ENCODE data around the gene ATP9B.
"Not testable (repeated sequence)": the region's sequence is repeated elsewhere in the genome, so short reads cannot be mapped to it uniquely, and the experiment has no call there.

ATP9B gene

DNA sequence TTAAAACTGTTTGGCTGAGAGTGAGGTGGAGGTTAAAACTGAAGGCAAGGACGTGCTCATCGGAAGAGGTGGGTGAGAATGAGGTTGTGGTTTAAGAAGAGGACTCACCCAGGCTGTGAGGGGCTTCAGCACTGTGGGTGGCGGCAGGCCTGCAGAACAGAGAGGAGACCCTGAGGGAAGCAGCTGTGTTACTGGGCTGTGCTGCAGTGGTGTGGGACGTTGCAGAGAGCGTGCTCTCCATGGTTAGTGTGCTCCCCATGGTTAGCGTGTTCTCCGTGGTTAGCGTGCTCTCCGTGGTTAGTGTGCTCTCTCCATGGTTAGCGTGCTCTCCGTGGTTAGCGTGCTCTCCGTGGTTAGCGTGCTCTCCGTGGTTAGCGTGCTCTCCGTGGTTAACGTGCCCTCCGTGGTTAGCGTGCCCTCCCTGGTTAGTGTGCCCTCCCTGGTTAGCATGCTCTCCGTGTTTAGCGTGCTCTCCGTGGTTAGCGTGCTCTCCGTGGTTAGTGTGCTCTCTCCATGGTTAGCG, 258.1 kb downstream of the ATP9B start:
- peaks cover 3 to 20% of the 10 kb centered on the region in 2 donors for H3K36me3 ChIP-seq (ENCODE audit: control insufficient read depth in 2 of 2, insufficient read depth in 2 of 2, low read length in 2 of 2)
- H3K4me3 ChIP-seq (ENCODE audit: low read length in 2 of 2), result no peak overlapping the region
- no peaks in the 10 kb centered on the region for H3K4me1 ChIP-seq (ENCODE audit: control insufficient read depth in 2 of 2, insufficient read depth in 2 of 2, low read length in 2 of 2)
- no peaks in the 10 kb centered on the region for H3K27me3 ChIP-seq (ENCODE audit: control insufficient read depth in 2 of 2, insufficient read depth in 2 of 2, low read length in 2 of 2)
- H3K9me3 ChIP-seq (ENCODE audit: control insufficient read depth in 2 of 2, low read length in 2 of 2), result peaks cover 0 to 2% of the 10 kb centered on the region in 2 donors
- H3K9ac ChIP-seq (ENCODE audit: low read depth in 1 of 2, low read length in 2 of 2), result no peak overlapping the region
- no peak overlapping the region for H3K27ac ChIP-seq (ENCODE audit: low read depth in 2 of 2, low read length in 2 of 2)

DNA sequence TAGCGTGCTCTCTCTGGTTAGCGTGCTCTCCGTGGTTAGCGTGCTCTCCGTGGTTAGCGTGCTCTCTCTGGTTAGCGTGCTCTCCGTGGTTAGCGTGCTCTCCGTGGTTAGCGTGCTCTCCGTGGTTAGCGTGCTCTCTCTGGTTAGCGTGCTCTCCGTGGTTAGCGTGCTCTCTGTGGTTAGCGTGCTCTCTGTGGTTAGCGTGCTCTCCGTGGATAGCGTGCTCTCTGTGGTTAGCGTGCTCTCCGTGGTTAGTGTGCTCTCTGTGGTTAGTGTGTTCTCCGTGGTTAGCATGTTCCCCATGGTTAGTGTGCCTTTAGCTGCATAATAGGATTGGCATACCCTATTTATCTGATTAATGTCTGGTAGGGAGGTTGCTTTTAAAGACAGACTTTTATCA, 258.7 kb downstream of the ATP9B start:
- peaks cover 3 to 27% of the 10 kb centered on the region in 2 donors for H3K36me3 ChIP-seq (ENCODE audit: control insufficient read depth in 2 of 2, insufficient read depth in 2 of 2, low read length in 2 of 2)
- not testable (repeated sequence) for H3K27me3 ChIP-seq (ENCODE audit: control insufficient read depth in 2 of 2, insufficient read depth in 2 of 2, low read length in 2 of 2); H3K4me1 ChIP-seq (ENCODE audit: control insufficient read depth in 2 of 2, insufficient read depth in 2 of 2, low read length in 2 of 2); H3K9ac ChIP-seq (ENCODE audit: low read depth in 1 of 2, low read length in 2 of 2); H3K4me3 ChIP-seq (ENCODE audit: low read length in 2 of 2); H3K9me3 ChIP-seq (ENCODE audit: control insufficient read depth in 2 of 2, low read length in 2 of 2); H3K27ac ChIP-seq (ENCODE audit: low read depth in 2 of 2, low read length in 2 of 2)

DNA sequence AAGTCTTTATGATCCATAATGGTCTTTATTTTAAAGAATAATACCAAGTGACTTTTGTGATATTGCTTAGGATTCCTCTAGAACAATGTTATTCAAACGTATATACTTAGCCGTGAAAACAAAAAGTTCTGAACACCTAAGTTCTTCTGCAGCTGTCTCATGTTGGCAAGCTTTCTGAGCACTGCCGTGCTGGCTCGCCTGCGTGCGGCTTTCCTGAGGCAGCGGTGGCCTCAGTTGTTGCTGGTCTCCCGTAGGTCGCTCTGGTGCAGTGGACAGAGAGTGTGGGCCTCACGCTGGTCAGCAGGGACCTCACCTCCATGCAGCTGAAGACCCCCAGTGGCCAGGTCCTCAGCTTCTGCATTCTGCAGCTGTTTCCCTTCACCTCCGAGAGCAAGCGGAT, 259.7 kb downstream of the ATP9B start:
- Histone ChIP-seq H3K36me3 (ENCODE audit: control insufficient read depth in 2 of 2, insufficient read depth in 2 of 2, low read length in 2 of 2) (peaks cover 3 to 33% of the 10 kb centered on the region in 2 donors), H3K4me1 (ENCODE audit: control insufficient read depth in 2 of 2, insufficient read depth in 2 of 2, low read length in 2 of 2) (no peaks in the 10 kb centered on the region), H3K27me3 (ENCODE audit: control insufficient read depth in 2 of 2, insufficient read depth in 2 of 2, low read length in 2 of 2) (no peaks in the 10 kb centered on the region), H3K9me3 (ENCODE audit: control insufficient read depth in 2 of 2, low read length in 2 of 2) (peaks cover 0 to 2% of the 10 kb centered on the region in 2 donors), H3K27ac (ENCODE audit: low read depth in 2 of 2, low read length in 2 of 2) (no peak overlapping the region), H3K9ac (ENCODE audit: low read depth in 1 of 2, low read length in 2 of 2) (no peak overlapping the region), H3K4me3 (ENCODE audit: low read length in 2 of 2) (no peak overlapping the region)

DNA sequence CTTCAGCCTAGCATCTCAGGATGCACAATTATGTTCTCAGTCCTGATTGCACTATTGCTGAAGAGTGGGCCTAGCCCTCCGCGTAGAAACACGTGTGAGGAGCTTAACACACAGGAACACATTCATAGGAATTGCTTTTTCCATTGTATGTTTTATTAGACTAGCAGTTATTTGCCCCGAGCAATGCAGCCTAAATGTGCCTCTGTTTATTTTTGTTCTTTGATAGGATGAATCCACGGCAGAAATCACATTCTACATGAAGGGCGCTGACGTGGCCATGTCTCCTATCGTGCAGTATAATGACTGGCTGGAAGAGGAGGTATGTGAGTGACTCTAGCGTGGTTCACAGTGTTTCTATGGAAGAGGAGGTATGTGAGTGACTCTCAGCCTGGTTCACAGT, 260.6 kb downstream of the ATP9B start:
- Histone ChIP-seq H3K36me3 (ENCODE audit: control insufficient read depth in 2 of 2, insufficient read depth in 2 of 2, low read length in 2 of 2) (peaks cover 3 to 33% of the 10 kb centered on the region in 2 donors), H3K4me3 (ENCODE audit: low read length in 2 of 2) (no peak overlapping the region), H3K9ac (ENCODE audit: low read depth in 1 of 2, low read length in 2 of 2) (no peak overlapping the region)

DNA sequence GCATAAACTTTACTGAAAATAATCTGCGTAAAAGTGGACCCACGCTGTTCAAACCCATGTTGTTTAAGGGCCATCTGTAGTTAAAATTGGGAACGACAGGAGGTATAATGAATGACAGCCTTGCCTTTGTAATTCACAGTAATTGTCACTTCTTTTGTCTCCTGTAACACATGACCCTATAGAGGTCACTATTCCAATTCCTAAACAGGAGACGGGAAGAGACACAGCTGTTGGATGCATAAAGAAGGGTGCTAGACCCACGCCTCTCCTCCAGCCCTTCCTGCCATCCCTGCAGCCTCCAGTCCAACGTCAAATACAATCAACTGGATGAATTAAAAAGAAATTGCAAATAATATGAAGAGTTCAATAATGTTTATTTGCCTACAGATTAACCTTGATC, 263.5 kb downstream of the ATP9B start:
- Histone ChIP-seq H3K4me3 (ENCODE audit: low read length in 2 of 2) (no peak overlapping the region), H3K9me3 (ENCODE audit: control insufficient read depth in 2 of 2, low read length in 2 of 2) (peaks cover 0 to under 1% of the 10 kb centered on the region in 2 donors), H3K9ac (ENCODE audit: low read depth in 1 of 2, low read length in 2 of 2) (no peak overlapping the region), H3K4me1 (ENCODE audit: control insufficient read depth in 2 of 2, insufficient read depth in 2 of 2, low read length in 2 of 2) (no peaks in the 10 kb centered on the region), H3K36me3 (ENCODE audit: control insufficient read depth in 2 of 2, insufficient read depth in 2 of 2, low read length in 2 of 2) (peaks cover 10 to 43% of the 10 kb centered on the region in 2 donors), H3K27ac (ENCODE audit: low read depth in 2 of 2, low read length in 2 of 2) (no peak overlapping the region), H3K27me3 (ENCODE audit: control insufficient read depth in 2 of 2, insufficient read depth in 2 of 2, low read length in 2 of 2) (no peaks in the 10 kb centered on the region)

More for the DNA sequence above, 260.6 kb downstream of the ATP9B start:
- Histone ChIP-seq H3K27me3 (ENCODE audit: control insufficient read depth in 2 of 2, insufficient read depth in 2 of 2, low read length in 2 of 2) (no peaks in the 10 kb centered on the region), H3K9me3 (ENCODE audit: control insufficient read depth in 2 of 2, low read length in 2 of 2) (peaks cover 0 to 2% of the 10 kb centered on the region in 2 donors), H3K4me1 (ENCODE audit: control insufficient read depth in 2 of 2, insufficient read depth in 2 of 2, low read length in 2 of 2) (no peaks in the 10 kb centered on the region), H3K27ac (ENCODE audit: low read depth in 2 of 2, low read length in 2 of 2) (no peak overlapping the region)

DNA sequence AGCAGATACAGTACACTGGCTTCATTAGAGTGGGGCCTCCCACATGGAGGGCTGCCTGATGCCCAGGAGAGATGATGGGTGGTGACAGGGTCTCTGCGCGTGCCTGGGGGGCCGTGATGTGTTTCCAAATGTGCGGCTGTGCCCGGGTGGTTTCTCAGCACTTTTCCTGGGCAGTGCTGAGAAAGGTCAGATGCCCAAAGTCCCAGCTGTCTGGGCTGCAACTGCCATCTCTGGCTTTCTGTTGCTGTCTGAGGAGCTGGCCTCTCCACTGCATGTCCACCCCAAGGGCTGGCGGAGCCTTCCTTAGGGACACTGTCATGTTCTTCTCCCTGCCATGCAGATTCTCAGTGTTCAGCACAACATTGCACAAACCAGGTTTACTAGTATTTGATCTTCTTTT, 263.9 kb downstream of the ATP9B start:
- Histone ChIP-seq H3K27ac (ENCODE audit: low read depth in 2 of 2, low read length in 2 of 2) (no peak overlapping the region), H3K9ac (ENCODE audit: low read depth in 1 of 2, low read length in 2 of 2) (no peak overlapping the region), H3K4me3 (ENCODE audit: low read length in 2 of 2) (no peak overlapping the region), H3K4me1 (ENCODE audit: control insufficient read depth in 2 of 2, insufficient read depth in 2 of 2, low read length in 2 of 2) (no peaks in the 10 kb centered on the region), H3K9me3 (ENCODE audit: control insufficient read depth in 2 of 2, low read length in 2 of 2) (no peaks in the 10 kb centered on the region), H3K27me3 (ENCODE audit: control insufficient read depth in 2 of 2, insufficient read depth in 2 of 2, low read length in 2 of 2) (no peaks in the 10 kb centered on the region), H3K36me3 (ENCODE audit: control insufficient read depth in 2 of 2, insufficient read depth in 2 of 2, low read length in 2 of 2) (peaks cover 10 to 47% of the 10 kb centered on the region in 2 donors)

DNA sequence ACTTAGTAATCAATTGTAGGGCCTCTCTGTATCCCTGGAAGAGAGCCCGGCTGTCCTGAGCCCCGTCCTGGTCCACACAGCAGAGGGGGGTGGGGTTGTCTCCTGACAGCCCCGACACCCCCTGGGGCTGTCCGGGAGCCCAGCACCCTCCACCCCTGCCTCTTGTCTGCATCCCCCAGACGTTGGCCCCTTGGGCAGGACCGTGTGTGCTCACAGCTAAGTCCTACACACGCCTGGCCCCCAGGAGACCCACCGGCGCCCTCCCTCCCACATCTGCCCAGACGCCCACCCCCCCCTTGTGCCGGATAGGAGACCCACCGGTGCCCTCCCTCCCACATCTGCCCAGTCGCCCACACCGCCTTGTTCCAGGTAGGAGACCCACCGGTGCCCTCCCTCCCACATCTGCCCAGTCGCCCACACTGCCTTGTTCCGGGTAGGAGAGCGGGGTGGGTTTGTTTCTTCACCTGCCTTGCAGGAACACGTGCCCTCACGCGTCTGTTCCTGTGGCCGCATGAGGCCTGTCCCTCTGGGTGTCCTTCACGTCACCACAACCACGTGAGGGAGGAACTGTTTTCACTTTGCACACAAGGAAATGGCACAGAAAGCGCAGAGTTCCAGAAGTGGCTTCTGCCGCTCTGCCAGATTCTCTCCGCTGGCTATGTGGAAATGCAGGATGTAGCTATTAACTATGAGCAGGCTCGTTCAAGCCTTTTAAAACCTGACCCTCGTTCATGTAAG, 265.5 kb downstream of the ATP9B start:
- no peaks in the 10 kb centered on the region for H3K27me3 ChIP-seq (ENCODE audit: control insufficient read depth in 2 of 2, insufficient read depth in 2 of 2, low read length in 2 of 2)
- peaks cover 20 to 46% of the 10 kb centered on the region in 2 donors for H3K36me3 ChIP-seq (ENCODE audit: control insufficient read depth in 2 of 2, insufficient read depth in 2 of 2, low read length in 2 of 2)
- no peak overlapping the region for H3K4me3 ChIP-seq (ENCODE audit: low read length in 2 of 2)
- no peaks in the 10 kb centered on the region for H3K4me1 ChIP-seq (ENCODE audit: control insufficient read depth in 2 of 2, insufficient read depth in 2 of 2, low read length in 2 of 2)
- no peaks in the 10 kb centered on the region for H3K9me3 ChIP-seq (ENCODE audit: control insufficient read depth in 2 of 2, low read length in 2 of 2)
- no peak overlapping the region for H3K27ac ChIP-seq (ENCODE audit: low read depth in 2 of 2, low read length in 2 of 2)
- no peak overlapping the region for H3K9ac ChIP-seq (ENCODE audit: low read depth in 1 of 2, low read length in 2 of 2)

DNA sequence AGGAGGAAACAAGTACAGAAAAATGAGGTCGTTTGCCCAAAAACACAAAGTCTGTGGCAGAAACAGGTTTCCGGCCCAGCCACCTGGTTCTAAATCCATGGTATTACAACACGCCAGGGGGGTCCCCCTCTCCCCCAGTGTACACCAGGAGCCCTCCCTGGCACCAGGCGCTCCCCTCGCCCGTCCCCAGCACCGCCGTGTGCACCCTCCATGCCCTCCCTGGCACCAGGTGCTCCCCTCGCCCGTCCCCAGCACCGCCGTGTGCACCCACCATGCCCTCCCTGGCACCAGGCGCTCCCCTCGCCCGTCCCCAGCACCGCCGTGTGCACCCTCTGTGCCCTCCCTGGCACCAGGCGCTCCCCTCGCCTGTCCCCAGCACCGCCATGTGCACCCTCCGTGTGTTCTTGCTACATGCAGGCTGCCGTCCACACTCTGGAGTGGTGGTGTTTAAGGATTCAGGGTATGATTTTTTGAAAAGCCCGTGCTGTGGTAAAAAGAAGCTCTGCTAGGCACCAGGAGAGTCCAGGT, 266.7 kb downstream of the ATP9B start:
- H3K36me3 ChIP-seq (ENCODE audit: control insufficient read depth in 2 of 2, insufficient read depth in 2 of 2, low read length in 2 of 2), result peaks cover 20 to 42% of the 10 kb centered on the region in 2 donors
- no peaks in the 10 kb centered on the region for H3K27me3 ChIP-seq (ENCODE audit: control insufficient read depth in 2 of 2, insufficient read depth in 2 of 2, low read length in 2 of 2)
- no peak overlapping the region for H3K27ac ChIP-seq (ENCODE audit: low read depth in 2 of 2, low read length in 2 of 2)
- no peak overlapping the region for H3K9ac ChIP-seq (ENCODE audit: low read depth in 1 of 2, low read length in 2 of 2)
- H3K4me3 ChIP-seq (ENCODE audit: low read length in 2 of 2), result no peak overlapping the region
- no peaks in the 10 kb centered on the region for H3K4me1 ChIP-seq (ENCODE audit: control insufficient read depth in 2 of 2, insufficient read depth in 2 of 2, low read length in 2 of 2)
- no peaks in the 10 kb centered on the region for H3K9me3 ChIP-seq (ENCODE audit: control insufficient read depth in 2 of 2, low read length in 2 of 2)

DNA sequence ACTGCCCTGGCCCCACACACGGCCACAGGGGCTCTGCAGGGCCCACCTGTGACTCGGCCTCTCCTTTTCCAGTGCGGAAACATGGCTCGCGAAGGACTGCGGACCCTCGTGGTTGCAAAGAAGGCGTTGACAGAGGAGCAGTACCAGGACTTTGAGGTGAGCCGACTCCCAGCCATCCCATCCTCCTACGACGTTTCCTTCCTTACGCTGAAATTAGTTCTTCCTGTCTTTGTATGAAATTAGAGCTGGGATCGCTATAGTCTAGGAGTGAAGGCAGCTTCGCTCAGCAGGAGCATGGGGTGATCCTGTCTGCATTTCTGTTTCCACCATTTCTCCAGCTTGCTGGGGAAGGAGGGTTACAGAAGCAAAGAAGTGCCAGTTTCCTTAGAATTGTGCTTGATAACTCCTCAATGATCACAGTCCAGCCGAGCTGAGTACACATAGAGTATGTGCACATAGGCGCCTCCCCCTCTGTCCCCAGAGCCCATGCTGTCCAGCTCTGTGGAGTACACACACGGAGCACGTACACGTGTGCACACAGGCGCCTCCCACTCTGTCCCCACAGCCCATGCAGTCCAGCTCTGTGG, 267.5 kb downstream of the ATP9B start:
- Histone ChIP-seq H3K27ac (ENCODE audit: low read depth in 2 of 2, low read length in 2 of 2) (no peak overlapping the region), H3K4me1 (ENCODE audit: control insufficient read depth in 2 of 2, insufficient read depth in 2 of 2, low read length in 2 of 2) (no peaks in the 10 kb centered on the region), H3K27me3 (ENCODE audit: control insufficient read depth in 2 of 2, insufficient read depth in 2 of 2, low read length in 2 of 2) (no peaks in the 10 kb centered on the region), H3K36me3 (ENCODE audit: control insufficient read depth in 2 of 2, insufficient read depth in 2 of 2, low read length in 2 of 2) (peaks cover 22 to 39% of the 10 kb centered on the region in 2 donors), H3K9ac (ENCODE audit: low read depth in 1 of 2, low read length in 2 of 2) (no peak overlapping the region), H3K9me3 (ENCODE audit: control insufficient read depth in 2 of 2, low read length in 2 of 2) (no peaks in the 10 kb centered on the region), H3K4me3 (ENCODE audit: low read length in 2 of 2) (no peak overlapping the region)

DNA sequence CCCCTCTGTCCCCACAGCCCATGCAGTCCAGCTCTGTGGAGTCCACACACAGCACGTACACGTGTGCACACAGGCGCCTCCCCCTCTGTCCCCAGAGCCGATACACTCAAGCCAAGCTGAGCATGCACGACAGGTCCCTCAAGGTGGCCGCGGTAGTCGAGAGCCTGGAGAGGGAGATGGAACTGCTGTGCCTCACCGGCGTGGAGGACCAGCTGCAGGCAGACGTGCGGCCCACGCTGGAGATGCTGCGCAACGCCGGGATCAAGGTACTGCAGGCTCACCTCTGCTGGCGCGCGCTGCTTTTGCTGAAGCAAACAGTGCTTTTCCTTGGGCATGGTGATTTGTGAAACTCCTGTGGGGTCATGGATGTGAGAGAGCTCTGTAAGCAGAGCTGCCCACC, 268.0 kb downstream of the ATP9B start:
- H3K9ac ChIP-seq (ENCODE audit: low read depth in 1 of 2, low read length in 2 of 2), result no peak overlapping the region
- H3K4me1 ChIP-seq (ENCODE audit: control insufficient read depth in 2 of 2, insufficient read depth in 2 of 2, low read length in 2 of 2), result no peaks in the 10 kb centered on the region
- no peaks in the 10 kb centered on the region for H3K27me3 ChIP-seq (ENCODE audit: control insufficient read depth in 2 of 2, insufficient read depth in 2 of 2, low read length in 2 of 2)
- H3K36me3 ChIP-seq (ENCODE audit: control insufficient read depth in 2 of 2, insufficient read depth in 2 of 2, low read length in 2 of 2), result peaks cover 23 to 39% of the 10 kb centered on the region in 2 donors
- H3K27ac ChIP-seq (ENCODE audit: low read depth in 2 of 2, low read length in 2 of 2), result no peak overlapping the region
- no peak overlapping the region for H3K4me3 ChIP-seq (ENCODE audit: low read length in 2 of 2)
- no peaks in the 10 kb centered on the region for H3K9me3 ChIP-seq (ENCODE audit: control insufficient read depth in 2 of 2, low read length in 2 of 2)

Measured in mucosa of rectum (tissue), 2 donors.